Right atrium auricular region (tissue), 2 donors: ENCODE data around the gene UQCRQ. TPM values are rescaled to one million over a fixed set of nuclear protein-coding genes. Genes with fewer than 3 reads are reported as not detected.
A peak's percentile ranks its signal among the peaks of the same experiment; 100 is the strongest.

Experiments
- DNase-seq: peaks from one replicate; pipeline ENCODE4 v3.0.0-alpha.2; 2019; ENCODE audit warnings: low spot score
- H3K27ac ChIP-seq, 2 donors: fragments of 200-600 bp; sonication (generic); 1 replicate in 1 of 2; 2 replicates in 1 of 2; pipeline ENCODE4 v1.5.1; 2016 to 2019
- H3K27me3 ChIP-seq, 2 donors: fragments of 200-600 bp; sonication (generic); one replicate each; pipeline versions ENCODE4 v1.5.1 to v1.6.0; 2017 to 2019
- H3K36me3 ChIP-seq: fragments of 200-600 bp; sonication (generic); one replicate; pipeline ENCODE4 v1.5.1; 2016
- H3K4me1 ChIP-seq, 2 donors: fragments of 200-600 bp; sonication (generic); one replicate each; pipeline versions ENCODE4 v1.5.1 to v1.6.0; 2017 to 2019
- H3K4me3 ChIP-seq, 2 donors: fragments of 200-600 bp; sonication (generic); 1 replicate in 1 of 2; 2 replicates in 1 of 2; pipeline ENCODE4 v1.5.1; 2017 to 2019; ENCODE audit warnings: mild to moderate bottlenecking in 1 of 2, moderate library complexity in 1 of 2
- H3K9me3 ChIP-seq, 2 donors: fragments of 200-600 bp; sonication (generic); one replicate each; pipeline ENCODE4 v1.5.1; 2019
- total RNA-seq, 2 donors: library from RNA; depleted of rRNA; stranded (reverse); fragments of >200 nt; gene quantifications; one replicate each; pipeline ENCODE4 v1.1.0, GENCODE V29; 2016
- TF ChIP-seq, protein P1 (sequence below), 2 donors: fragments of 200-600 bp; sonication (generic); IDR thresholded peaks; one replicate each; pipeline ENCODE4 v1.5.1; 2019; ENCODE audit warnings: antibody characterized with exemption in 2 of 2

Gene UQCRQ
- total RNA-seq, 2 donors from 2014 or later: 276 to 335 TPM

DNA sequence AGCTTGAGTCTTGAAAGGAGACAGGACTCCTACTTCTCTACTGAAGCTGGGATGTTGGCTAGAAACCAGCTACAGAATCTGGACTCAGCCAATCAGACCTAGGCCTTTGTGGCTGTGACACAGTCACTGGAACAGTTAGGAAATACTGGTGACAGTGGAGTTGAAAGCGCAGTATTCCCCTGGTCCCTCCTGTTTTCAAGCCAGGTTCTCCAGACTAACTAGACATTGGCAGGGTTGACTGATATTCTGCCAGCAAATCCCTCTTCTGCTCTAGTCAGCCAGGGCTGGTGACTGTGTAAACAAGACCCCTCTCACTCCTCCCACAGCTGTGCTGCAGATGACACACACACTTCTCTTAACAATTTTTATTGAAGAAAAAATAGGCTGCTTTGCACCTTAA is 44.7 kb upstream of the UQCRQ start:
- H3K9me3 ChIP-seq: no peaks in the 10 kb centered on the region
- no peaks in the 10 kb centered on the region for H3K27me3 ChIP-seq
- no peak overlapping the region for H3K4me3 ChIP-seq
- DNase-seq: no peak
- TF ChIP-seq, protein P1, sequence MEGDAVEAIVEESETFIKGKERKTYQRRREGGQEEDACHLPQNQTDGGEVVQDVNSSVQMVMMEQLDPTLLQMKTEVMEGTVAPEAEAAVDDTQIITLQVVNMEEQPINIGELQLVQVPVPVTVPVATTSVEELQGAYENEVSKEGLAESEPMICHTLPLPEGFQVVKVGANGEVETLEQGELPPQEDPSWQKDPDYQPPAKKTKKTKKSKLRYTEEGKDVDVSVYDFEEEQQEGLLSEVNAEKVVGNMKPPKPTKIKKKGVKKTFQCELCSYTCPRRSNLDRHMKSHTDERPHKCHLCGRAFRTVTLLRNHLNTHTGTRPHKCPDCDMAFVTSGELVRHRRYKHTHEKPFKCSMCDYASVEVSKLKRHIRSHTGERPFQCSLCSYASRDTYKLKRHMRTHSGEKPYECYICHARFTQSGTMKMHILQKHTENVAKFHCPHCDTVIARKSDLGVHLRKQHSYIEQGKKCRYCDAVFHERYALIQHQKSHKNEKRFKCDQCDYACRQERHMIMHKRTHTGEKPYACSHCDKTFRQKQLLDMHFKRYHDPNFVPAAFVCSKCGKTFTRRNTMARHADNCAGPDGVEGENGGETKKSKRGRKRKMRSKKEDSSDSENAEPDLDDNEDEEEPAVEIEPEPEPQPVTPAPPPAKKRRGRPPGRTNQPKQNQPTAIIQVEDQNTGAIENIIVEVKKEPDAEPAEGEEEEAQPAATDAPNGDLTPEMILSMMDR (IDR thresholded peaks at IDR 0.05): no peak
- peaks cover 0 to 29% of the 10 kb centered on the region in 2 donors for H3K4me1 ChIP-seq
- H3K36me3 ChIP-seq: no peaks in the 10 kb centered on the region
- no peak overlapping the region for H3K27ac ChIP-seq

DNA sequence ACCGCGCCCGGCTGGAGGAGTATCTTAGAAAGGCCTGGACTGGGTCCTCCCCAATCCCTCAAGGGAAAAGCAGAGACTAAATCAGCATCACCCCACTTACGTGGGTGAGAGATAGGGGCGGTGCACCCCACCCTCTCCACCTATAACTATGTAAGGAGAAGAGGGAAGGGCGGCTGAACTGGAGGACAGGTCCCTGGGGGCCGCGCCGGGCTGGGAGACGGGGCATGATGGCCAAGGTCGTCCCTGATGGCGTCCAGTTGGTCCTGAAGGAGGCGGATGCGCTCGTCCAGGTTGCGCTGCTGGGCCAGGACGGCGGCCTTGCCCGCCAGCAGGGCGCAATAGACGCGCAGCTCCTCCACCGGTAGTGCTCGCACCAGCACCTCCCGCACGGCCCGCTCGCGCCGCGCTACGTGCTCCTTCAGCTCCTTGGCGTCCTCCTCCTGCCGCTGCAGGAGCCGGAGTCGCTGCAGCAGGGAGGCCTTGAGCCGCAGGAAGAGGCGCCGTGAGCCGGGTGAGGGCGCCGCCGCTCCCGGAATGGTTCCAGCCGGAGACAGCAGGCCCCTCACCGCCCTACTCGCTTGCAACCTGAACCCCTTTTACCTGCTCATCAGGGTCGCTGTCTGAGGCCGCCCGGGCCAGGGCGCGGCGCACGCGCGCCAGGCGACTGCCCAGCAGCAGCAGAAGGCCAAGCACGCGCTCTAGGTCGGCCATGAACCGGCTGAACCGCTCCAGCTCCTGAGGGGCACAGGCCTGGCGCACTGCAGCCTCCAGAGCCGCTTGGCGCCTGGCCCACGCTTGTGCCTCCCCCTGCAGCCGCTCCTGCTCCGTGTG is 43.6 kb upstream of the UQCRQ start:
- Histone ChIP-seq H3K4me3 (peak overlapping the region; percentile 3 to 38), H3K9me3 (no peaks in the 10 kb centered on the region), H3K4me1 (peaks cover 0 to 29% of the 10 kb centered on the region in 2 donors), H3K27me3 (no peaks in the 10 kb centered on the region), H3K27ac (no peak overlapping the region), H3K36me3 (no peaks in the 10 kb centered on the region)
- TF ChIP-seq, protein P1 (IDR thresholded peaks at IDR 0.05): no peak
- DNase-seq: no peak

DNA sequence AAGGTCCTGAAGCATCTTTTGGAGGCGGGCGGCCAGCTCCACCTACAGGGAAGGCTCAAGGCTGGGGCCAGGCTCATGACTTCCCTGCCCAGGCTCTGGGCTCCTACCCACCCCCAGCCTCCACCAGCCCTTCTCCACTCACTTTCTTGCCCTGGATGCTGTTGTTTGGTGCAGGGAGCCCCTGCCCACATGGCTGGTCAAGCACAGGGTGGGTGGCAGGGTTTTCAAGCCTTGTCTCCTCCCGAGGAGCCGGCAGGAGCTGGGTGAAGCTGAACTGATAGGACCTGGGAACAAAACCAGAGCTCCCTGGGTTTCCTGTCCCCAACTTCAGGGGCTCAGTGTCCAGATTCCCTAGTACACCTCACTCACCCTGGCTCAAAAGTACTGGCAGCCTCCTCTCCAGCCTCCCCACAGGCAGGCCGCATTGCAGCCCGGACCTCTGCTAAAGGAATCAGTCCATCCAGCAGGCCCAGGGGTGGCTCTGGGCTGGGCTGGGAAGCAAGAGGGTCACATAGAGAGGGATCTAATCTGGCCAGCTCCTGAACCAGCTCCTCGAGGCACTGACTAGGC is 42.9 kb upstream of the UQCRQ start:
- TF ChIP-seq, protein P1 (IDR thresholded peaks at IDR 0.05): no peak
- H3K4me3 ChIP-seq: peak overlapping the region in 1 of 2 donors; percentile 38
- no peak for DNase-seq

DNA sequence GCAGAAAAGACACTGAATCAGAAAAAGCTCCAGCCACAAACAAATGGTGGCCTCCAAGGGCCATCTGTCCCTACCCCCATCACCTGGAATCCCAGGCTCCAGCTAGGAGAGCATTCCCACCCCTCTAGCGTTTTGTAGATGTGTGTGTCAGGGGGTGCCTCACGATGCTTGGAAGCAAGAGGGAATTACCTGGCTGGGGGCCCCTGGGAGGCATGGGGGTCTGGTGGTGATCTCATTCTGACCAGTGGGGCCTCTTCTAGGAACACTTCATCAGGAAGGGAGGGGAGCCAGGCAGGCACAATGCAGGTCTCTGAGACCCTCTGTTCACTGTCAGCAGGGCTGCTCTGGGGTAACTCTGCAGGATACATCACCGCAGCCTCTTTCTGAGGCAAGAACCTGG is 42.0 kb upstream of the UQCRQ start:
- Histone ChIP-seq H3K36me3 (no peaks in the 10 kb centered on the region), H3K9me3 (no peaks in the 10 kb centered on the region), H3K4me3 (no peak overlapping the region), H3K27ac (no peak overlapping the region), H3K27me3 (no peaks in the 10 kb centered on the region), H3K4me1 (peaks cover 0 to 38% of the 10 kb centered on the region in 2 donors)
- TF ChIP-seq, protein P1 (IDR thresholded peaks at IDR 0.05): no peak
- no peak for DNase-seq

More for the DNA sequence above, 42.9 kb upstream of the UQCRQ start:
- no peaks in the 10 kb centered on the region for H3K36me3 ChIP-seq
- no peaks in the 10 kb centered on the region for H3K9me3 ChIP-seq
- H3K4me1 ChIP-seq: peaks cover 0 to 30% of the 10 kb centered on the region in 2 donors
- no peaks in the 10 kb centered on the region for H3K27me3 ChIP-seq
- no peak overlapping the region for H3K27ac ChIP-seq

DNA sequence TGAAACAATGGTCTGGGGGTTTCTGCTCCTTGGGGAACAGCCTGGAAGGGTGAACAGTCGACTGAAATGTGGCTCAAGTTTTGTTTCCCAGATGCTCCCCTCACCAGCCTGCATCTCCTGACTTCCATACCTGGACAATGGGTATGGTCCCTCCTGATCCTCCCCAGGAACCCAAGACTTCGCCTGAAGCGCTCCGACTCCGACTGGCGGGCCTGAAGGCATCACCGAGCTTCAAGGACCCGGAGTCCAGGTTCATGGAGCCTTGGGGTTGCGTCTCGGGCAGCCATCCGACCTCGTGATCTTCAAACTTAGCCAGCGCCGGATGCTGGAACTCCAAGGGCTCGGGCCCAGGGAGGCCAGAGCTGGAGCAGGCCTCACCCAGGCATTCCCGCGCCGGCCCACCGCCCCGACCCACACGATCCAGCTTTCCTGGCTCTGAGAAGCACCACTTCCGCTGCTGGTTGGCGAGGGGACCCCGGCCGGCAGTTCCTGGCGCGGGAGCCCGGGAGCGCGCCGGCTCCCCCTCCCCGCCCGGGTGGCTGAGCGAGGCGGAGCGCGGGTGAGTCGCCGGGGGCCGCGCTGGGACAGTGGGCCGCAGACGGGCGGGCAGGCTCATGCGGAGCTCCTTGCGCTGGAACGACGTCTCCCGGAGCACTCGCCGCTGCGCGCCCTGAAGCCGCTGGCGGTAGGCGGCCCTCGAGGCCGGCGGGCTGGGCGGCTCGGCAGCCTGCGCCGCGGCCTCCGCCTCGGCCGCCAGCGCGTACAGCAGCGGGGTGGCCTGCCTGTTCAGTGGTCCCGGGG is 41.2 kb upstream of the UQCRQ start:
- peak; percentile 57 for DNase-seq
- H3K27ac ChIP-seq: no peak overlapping the region
- H3K27me3 ChIP-seq: no peaks in the 10 kb centered on the region
- TF ChIP-seq, protein P1 (IDR thresholded peaks at IDR 0.05): no peak
- peaks cover 0 to 35% of the 10 kb centered on the region in 2 donors for H3K4me1 ChIP-seq
- H3K36me3 ChIP-seq: no peaks in the 10 kb centered on the region
- no peaks in the 10 kb centered on the region for H3K9me3 ChIP-seq
- peak overlapping the region; percentile 20 to 42 for H3K4me3 ChIP-seq
